ENCODE data around the gene PTK7. TPM values are rescaled to one million over a fixed set of nuclear protein-coding genes. Genes with fewer than 3 reads are reported as not detected.

The PTK7 gene
- total RNA-seq, 2 experiments from 2014 or later: 1.2 to 1.6 TPM

- H3K27me3 Mint-ChIP-seq: no peaks in the 10 kb centered on the region
- H3K36me3 ChIP-seq (ENCODE audit: insufficient read depth, low read length): no peaks in the 10 kb centered on the region
- H3K9me3 ChIP-seq (ENCODE audit: control insufficient read depth in 1 of 2, insufficient read depth in 1 of 2, low read length in 2 of 2): no peaks in the 10 kb centered on the region
- H3K4me3 Mint-ChIP-seq: no peak overlapping the region
- H3K4me1 ChIP-seq (ENCODE audit: insufficient read depth, low read length): no peaks in the 10 kb centered on the region
- ChIA-PET POLR2A (no interaction called here), CTCF (interaction anchor here (1.3 kb wide), 1 partner anchor 53 kb away, joined by 3 read pairs; no protein-coding TSS in a partner anchor)
- H3K36me3 Mint-ChIP-seq (ENCODE audit: low read depth): no peaks in the 10 kb centered on the region
- intact Hi-C loops (cut with DNase I, micrococcal nuclease): no loop called here
- no peak overlapping the region for H3K4me3 ChIP-seq (ENCODE audit: low read length)
- ATAC-seq (ENCODE audit: poor library complexity) (no peak), DNase-seq (no peak)
- TF ChIP-seq CTCF (IDR thresholded peaks at IDR 0.05): no peak
- no peaks in the 10 kb centered on the region for H3K9me3 Mint-ChIP-seq
- peaks cover 16% of the 10 kb centered on the region for H3K4me1 Mint-ChIP-seq (ENCODE audit: low read depth)
- H3K27ac ChIP-seq (ENCODE audit: low read depth in 1 of 2, low read length in 2 of 2): no peak overlapping the region
- H3K27me3 ChIP-seq (ENCODE audit: control insufficient read depth in 1 of 2, insufficient read depth in 2 of 2, low read length in 2 of 2): no peaks in the 10 kb centered on the region
- H3K27ac Mint-ChIP-seq: no peak overlapping the region
Observed at GRCh38 chr6:43089874-43090558, 13.9 kb downstream of the PTK7 start.

GRCh38 chr6:43090559-43090956 is 14.4 kb downstream of the PTK7 start:
- H3K9me3 Mint-ChIP-seq: no peaks in the 10 kb centered on the region
- Histone ChIP-seq H3K4me1 (ENCODE audit: insufficient read depth, low read length) (no peaks in the 10 kb centered on the region), H3K27ac (ENCODE audit: low read depth in 1 of 2, low read length in 2 of 2) (no peak overlapping the region), H3K4me3 (ENCODE audit: low read length) (no peak overlapping the region), H3K36me3 (ENCODE audit: insufficient read depth, low read length) (no peaks in the 10 kb centered on the region), H3K9me3 (ENCODE audit: control insufficient read depth in 1 of 2, insufficient read depth in 1 of 2, low read length in 2 of 2) (no peaks in the 10 kb centered on the region), H3K27me3 (ENCODE audit: control insufficient read depth in 1 of 2, insufficient read depth in 2 of 2, low read length in 2 of 2) (no peaks in the 10 kb centered on the region)
- no peak overlapping the region for H3K27ac Mint-ChIP-seq
- no peaks in the 10 kb centered on the region for H3K36me3 Mint-ChIP-seq (ENCODE audit: low read depth)
- intact Hi-C loops (cut with DNase I, micrococcal nuclease): no loop called here
- ATAC-seq (ENCODE audit: poor library complexity) (no peak), DNase-seq (no peak)
- ChIA-PET CTCF (no interaction called here), POLR2A (interaction anchor here (0.6 kb wide), 1 partner anchor 658 kb away, joined by 3 read pairs; no protein-coding TSS in a partner anchor)
- H3K27me3 Mint-ChIP-seq: no peaks in the 10 kb centered on the region
- no peak overlapping the region for H3K4me3 Mint-ChIP-seq
- TF ChIP-seq CTCF (IDR thresholded peaks at IDR 0.05): no peak
- H3K4me1 Mint-ChIP-seq (ENCODE audit: low read depth): peaks cover 18% of the 10 kb centered on the region

DNA sequence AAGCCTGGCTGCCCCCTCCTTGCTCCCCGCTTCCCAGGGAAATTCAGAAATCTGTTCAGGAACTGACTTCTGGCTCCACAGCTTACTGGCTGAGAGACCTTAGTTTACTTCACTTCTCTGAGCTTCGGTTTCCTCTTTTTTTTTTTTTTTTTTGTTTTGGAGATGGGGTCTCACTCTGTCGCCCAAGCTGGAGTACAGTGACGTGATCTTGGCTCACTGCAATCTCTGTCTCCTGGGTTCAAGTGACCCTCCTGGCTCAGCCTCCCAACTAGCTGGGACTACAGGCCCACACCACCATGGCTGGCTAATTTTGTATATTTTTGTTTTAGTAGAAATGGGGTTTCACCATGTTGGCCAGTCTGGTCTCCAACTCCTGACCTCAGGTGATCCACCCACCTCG is 14.9 kb downstream of the PTK7 start:
- Histone ChIP-seq H3K27me3 (ENCODE audit: control insufficient read depth in 1 of 2, insufficient read depth in 2 of 2, low read length in 2 of 2) (no peaks in the 10 kb centered on the region), H3K36me3 (ENCODE audit: insufficient read depth, low read length) (no peaks in the 10 kb centered on the region), H3K9me3 (ENCODE audit: control insufficient read depth in 1 of 2, insufficient read depth in 1 of 2, low read length in 2 of 2) (no peaks in the 10 kb centered on the region), H3K4me3 (ENCODE audit: low read length) (no peak overlapping the region), H3K27ac (ENCODE audit: low read depth in 1 of 2, low read length in 2 of 2) (no peak overlapping the region), H3K4me1 (ENCODE audit: insufficient read depth, low read length) (no peaks in the 10 kb centered on the region)
- POLR2A ChIA-PET: interaction anchor here (0.6 kb wide), 1 partner anchor 659 kb away, joined by 3 read pairs; no protein-coding TSS in a partner anchor
- no peak for TF ChIP-seq CTCF (IDR thresholded peaks at IDR 0.05)
- peaks cover 23% of the 10 kb centered on the region for H3K4me1 Mint-ChIP-seq (ENCODE audit: low read depth)
- DNase-seq (no peak), ATAC-seq (ENCODE audit: poor library complexity) (no peak)
- CTCF ChIA-PET: no interaction called here
- H3K4me3 Mint-ChIP-seq: no peak overlapping the region
- H3K9me3 Mint-ChIP-seq: no peaks in the 10 kb centered on the region
- H3K36me3 Mint-ChIP-seq (ENCODE audit: low read depth): no peaks in the 10 kb centered on the region
- H3K27ac Mint-ChIP-seq: no peak overlapping the region
- intact Hi-C loops (cut with DNase I, micrococcal nuclease): no loop called here
- H3K27me3 Mint-ChIP-seq: no peaks in the 10 kb centered on the region
